GM18870 (cell line): Measurements from ENCODE around the gene SLC39A9.
"Not testable (repeated sequence)": the region's sequence is repeated elsewhere in the genome, so short reads cannot be mapped to it uniquely, and the experiment has no call there.

Source experiments
- ATAC-seq: cut with Tn5 transposase; IDR thresholded peaks from one replicate; pipeline ENCODE4 v1.9.1; 2021; ENCODE audit warnings: moderate library complexity; ENCODE audit not compliant: unreplicated experiment

SLC39A9 gene

GRCh38 chr14:69366761-69367160 is 31.7 kb upstream of the SLC39A9 start:
- ATAC-seq = no peak

- no peak for ATAC-seq
These were observed 30.1 kb upstream of the SLC39A9 start for GRCh38 chr14:69368381-69368780.

- no peak for ATAC-seq
These were observed 28.4 kb upstream of the SLC39A9 start for GRCh38 chr14:69370061-69370460.

GRCh38 chr14:69372146-69372545 is 26.3 kb upstream of the SLC39A9 start:
- ATAC-seq = no peak

GRCh38 chr14:69373104-69373503 is 25.4 kb upstream of the SLC39A9 start:
- ATAC-seq = no peak

GRCh38 chr14:69374235-69374634 is 24.3 kb upstream of the SLC39A9 start:
- no peak for ATAC-seq

GRCh38 chr14:69375182-69375581 is 23.3 kb upstream of the SLC39A9 start:
- no peak for ATAC-seq

GRCh38 chr14:69375722-69376121 is 22.8 kb upstream of the SLC39A9 start:
- ATAC-seq = no peak

- ATAC-seq = no peak
These were observed 22.1 kb upstream of the SLC39A9 start for GRCh38 chr14:69376439-69376838.

GRCh38 chr14:69378274-69378673 is 20.2 kb upstream of the SLC39A9 start:
- ATAC-seq = no peak

GRCh38 chr14:69387311-69387710 is 11.2 kb upstream of the SLC39A9 start:
- ATAC-seq = no peak

- not testable (repeated sequence) for ATAC-seq
These were observed 7.1 kb upstream of the SLC39A9 start for GRCh38 chr14:69391400-69391799.

- ATAC-seq = no peak
These were observed 6.0 kb upstream of the SLC39A9 start for GRCh38 chr14:69392481-69392880.

- no peak for ATAC-seq
These were observed 2.6 kb upstream of the SLC39A9 start for GRCh38 chr14:69395929-69396328.

- no peak for ATAC-seq
These were observed 322 bp downstream of the SLC39A9 start for GRCh38 chr14:69398818-69399210.

GRCh38 chr14:69399750-69400149 is 1.3 kb downstream of the SLC39A9 start:
- no peak for ATAC-seq

- no peak for ATAC-seq
These were observed 1.7 kb downstream of the SLC39A9 start for GRCh38 chr14:69400154-69400553.

GRCh38 chr14:69401841-69402240 is 3.3 kb downstream of the SLC39A9 start:
- no peak for ATAC-seq

- ATAC-seq = no peak
These were observed 6.0 kb downstream of the SLC39A9 start for GRCh38 chr14:69404478-69404877.

- ATAC-seq = no peak
These were observed 6.4 kb downstream of the SLC39A9 start for GRCh38 chr14:69404883-69405282.

- ATAC-seq = no peak
These were observed 7.3 kb downstream of the SLC39A9 start for GRCh38 chr14:69405762-69406161.

GRCh38 chr14:69408331-69408960 is 10.0 kb downstream of the SLC39A9 start:
- ATAC-seq = no peak

- no peak for ATAC-seq
These were observed 15.0 kb downstream of the SLC39A9 start for GRCh38 chr14:69413483-69413882.
